Measurements from ENCODE around the gene HLA-A.

HLA-A gene

DNA sequence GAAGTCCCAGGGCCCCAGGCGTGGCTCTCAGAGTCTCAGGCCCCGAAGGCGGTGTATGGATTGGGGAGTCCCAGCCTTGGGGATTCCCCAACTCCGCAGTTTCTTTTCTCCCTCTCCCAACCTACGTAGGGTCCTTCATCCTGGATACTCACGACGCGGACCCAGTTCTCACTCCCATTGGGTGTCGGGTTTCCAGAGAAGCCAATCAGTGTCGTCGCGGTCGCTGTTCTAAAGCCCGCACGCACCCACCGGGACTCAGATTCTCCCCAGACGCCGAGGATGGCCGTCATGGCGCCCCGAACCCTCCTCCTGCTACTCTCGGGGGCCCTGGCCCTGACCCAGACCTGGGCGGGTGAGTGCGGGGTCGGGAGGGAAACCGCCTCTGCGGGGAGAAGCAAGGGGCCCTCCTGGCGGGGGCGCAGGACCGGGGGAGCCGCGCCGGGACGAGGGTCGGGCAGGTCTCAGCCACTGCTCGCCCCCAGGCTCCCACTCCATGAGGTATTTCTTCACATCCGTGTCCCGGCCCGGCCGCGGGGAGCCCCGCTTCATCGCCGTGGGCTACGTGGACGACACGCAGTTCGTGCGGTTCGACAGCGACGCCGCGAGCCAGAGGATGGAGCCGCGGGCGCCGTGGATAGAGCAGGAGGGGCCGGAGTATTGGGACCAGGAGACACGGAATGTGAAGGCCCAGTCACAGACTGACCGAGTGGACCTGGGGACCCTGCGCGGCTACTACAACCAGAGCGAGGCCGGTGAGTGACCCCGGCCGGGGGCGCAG lies at the start of gene HLA-A:
TSS of gene HLA-A (plus strand) at position 258 of the 778 bp plus-strand sequence. CDS start at position 280, 22 bp downstream.
- peak; percentile 82 for DNase-seq (ENCODE audit: low read depth, low spot score)
- H3K27ac ChIP-seq (ENCODE audit: low read length), result no peak within 1 kb of the TSS
- no peaks in the 10 kb centered on the region for H3K27me3 ChIP-seq (ENCODE audit: control insufficient read depth, insufficient read depth, low read length)
- H3K36me3 ChIP-seq (ENCODE audit: control insufficient read depth, insufficient read depth, low read length), result peaks cover 3% of the 10 kb centered on the region; the same call in 1 of the 2 replicates
- WGBS (ENCODE audit: insufficient coverage, insufficient read length), result no CpG with 5 or more reads among the region's 68 CpGs
- no peaks in the 10 kb centered on the region for H3K9me3 ChIP-seq (ENCODE audit: control insufficient read depth, insufficient read depth, low read length)
- peaks cover 1% of the 10 kb centered on the region; the same call in 1 of the 2 replicates for H3K4me1 ChIP-seq (ENCODE audit: control insufficient read depth, insufficient read depth, low read length)
- peak within 1 kb of the TSS; percentile 46; the same call in 1 of the 2 replicates for H3K4me3 ChIP-seq (ENCODE audit: low read length)

GRCh38 chr6:29892696-29893095 lies 49.6 kb upstream of the HLA-A start:
- Histone ChIP-seq H3K4me3 (ENCODE audit: low read length) (no peak overlapping the region), H3K27ac (ENCODE audit: low read length) (no peak overlapping the region), H3K27me3 (ENCODE audit: control insufficient read depth, insufficient read depth, low read length) (no peaks in the 10 kb centered on the region), H3K4me1 (ENCODE audit: control insufficient read depth, insufficient read depth, low read length) (no peaks in the 10 kb centered on the region), H3K36me3 (ENCODE audit: control insufficient read depth, insufficient read depth, low read length) (no peaks in the 10 kb centered on the region), H3K9me3 (ENCODE audit: control insufficient read depth, insufficient read depth, low read length) (no peaks in the 10 kb centered on the region)
- no peak for DNase-seq (ENCODE audit: low read depth, low spot score)

DNA sequence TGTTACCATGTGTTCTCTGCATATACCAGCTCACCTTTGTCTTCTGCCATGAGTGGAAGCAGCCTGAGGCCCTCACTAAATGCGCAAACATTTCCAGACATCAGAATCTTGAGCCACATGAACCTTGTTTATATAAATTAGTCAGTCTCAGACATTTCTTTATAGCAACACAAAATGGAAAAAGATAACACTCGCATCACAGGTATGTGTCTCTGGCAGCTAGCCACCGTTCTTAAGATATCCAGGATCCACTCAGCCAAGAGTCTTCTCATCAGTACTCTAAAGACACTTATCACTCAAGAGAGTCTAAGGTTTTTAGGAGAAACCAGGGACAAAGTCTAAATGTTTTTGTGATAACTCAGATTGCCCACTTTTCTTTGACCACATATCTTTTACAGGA lies 43.1 kb upstream of the HLA-A start:
- Histone ChIP-seq H3K36me3 (ENCODE audit: control insufficient read depth, insufficient read depth, low read length) (no peaks in the 10 kb centered on the region), H3K27me3 (ENCODE audit: control insufficient read depth, insufficient read depth, low read length) (no peaks in the 10 kb centered on the region), H3K4me1 (ENCODE audit: control insufficient read depth, insufficient read depth, low read length) (no peaks in the 10 kb centered on the region), H3K4me3 (ENCODE audit: low read length) (no peak overlapping the region), H3K9me3 (ENCODE audit: control insufficient read depth, insufficient read depth, low read length) (no peaks in the 10 kb centered on the region), H3K27ac (ENCODE audit: low read length) (no peak overlapping the region)
- no peak for DNase-seq (ENCODE audit: low read depth, low spot score)
- no CpG with 5 or more reads among the region's 3 CpGs for WGBS (ENCODE audit: insufficient coverage, insufficient read length)

DNA sequence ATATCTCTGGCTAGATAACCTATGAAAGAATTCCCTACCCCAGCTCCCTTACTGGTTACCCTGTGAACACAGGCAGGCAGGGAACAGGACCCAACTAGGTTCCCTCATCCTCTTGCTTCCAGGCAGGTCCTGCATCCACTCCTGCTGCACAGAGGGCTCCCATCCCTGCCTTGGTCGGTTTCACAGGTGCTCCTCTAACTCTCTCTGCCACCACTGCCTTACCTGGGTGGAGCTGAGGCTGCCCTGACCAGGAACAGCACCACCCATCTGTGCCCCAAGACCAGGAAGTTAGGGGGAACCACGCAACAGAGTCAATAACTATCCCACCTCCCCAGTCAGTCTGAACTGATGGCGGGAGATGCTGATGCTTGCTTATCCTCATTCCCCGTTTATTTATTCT lies 37.0 kb upstream of the HLA-A start:
- Histone ChIP-seq H3K4me3 (ENCODE audit: low read length) (no peak overlapping the region), H3K4me1 (ENCODE audit: control insufficient read depth, insufficient read depth, low read length) (no peaks in the 10 kb centered on the region), H3K9me3 (ENCODE audit: control insufficient read depth, insufficient read depth, low read length) (no peaks in the 10 kb centered on the region), H3K27me3 (ENCODE audit: control insufficient read depth, insufficient read depth, low read length) (no peaks in the 10 kb centered on the region), H3K36me3 (ENCODE audit: control insufficient read depth, insufficient read depth, low read length) (no peaks in the 10 kb centered on the region), H3K27ac (ENCODE audit: low read length) (no peak overlapping the region)
- no peak for DNase-seq (ENCODE audit: low read depth, low spot score)
- WGBS (ENCODE audit: insufficient coverage, insufficient read length), result no CpG with 5 or more reads among the region's 4 CpGs

DNA sequence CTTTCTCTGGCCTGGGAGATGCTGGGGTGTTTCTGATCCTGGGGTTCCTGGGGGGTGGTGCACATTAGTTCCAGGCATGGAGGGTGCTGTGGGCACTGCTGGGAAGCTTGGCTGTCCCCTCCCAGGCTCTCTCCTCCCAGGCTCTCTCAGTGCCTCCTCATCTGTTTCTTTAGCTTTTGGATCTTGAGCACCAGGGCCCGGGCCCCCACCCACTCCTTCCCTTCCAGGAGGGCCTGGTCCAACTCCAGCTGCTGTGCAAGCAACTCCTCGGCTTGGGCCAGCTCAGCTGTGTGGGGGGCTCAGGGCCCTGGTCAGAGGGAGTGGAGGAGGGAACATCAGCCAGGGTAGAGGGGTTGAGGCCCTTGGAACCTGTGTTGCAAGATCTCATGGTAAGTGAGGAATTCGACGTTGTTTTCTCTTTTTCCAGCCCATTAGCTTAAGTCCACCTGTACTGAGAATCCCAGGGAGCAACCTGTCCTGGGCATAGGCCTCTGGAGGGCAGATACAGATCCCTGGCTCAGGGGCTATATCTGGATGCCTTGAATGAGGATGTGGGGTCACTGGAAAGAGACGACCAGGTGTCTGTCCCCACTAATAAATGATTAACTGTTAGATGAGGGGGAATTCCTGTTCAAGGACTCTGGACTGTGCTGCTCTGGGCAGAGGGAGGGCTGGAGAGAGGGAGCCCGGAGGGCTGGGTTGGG lies 34.5 kb upstream of the HLA-A start:
- Histone ChIP-seq H3K36me3 (ENCODE audit: control insufficient read depth, insufficient read depth, low read length) (no peaks in the 10 kb centered on the region), H3K27me3 (ENCODE audit: control insufficient read depth, insufficient read depth, low read length) (no peaks in the 10 kb centered on the region), H3K9me3 (ENCODE audit: control insufficient read depth, insufficient read depth, low read length) (no peaks in the 10 kb centered on the region), H3K4me1 (ENCODE audit: control insufficient read depth, insufficient read depth, low read length) (no peaks in the 10 kb centered on the region), H3K4me3 (ENCODE audit: low read length) (no peak overlapping the region), H3K27ac (ENCODE audit: low read length) (no peak overlapping the region)
- DNase-seq (ENCODE audit: low read depth, low spot score), result no peak
- no CpG with 5 or more reads among the region's 6 CpGs for WGBS (ENCODE audit: insufficient coverage, insufficient read length)

GRCh38 chr6:29908341-29908662 lies 34.0 kb upstream of the HLA-A start:
- WGBS (ENCODE audit: insufficient coverage, insufficient read length), result no CpG with 5 or more reads among the region's 3 CpGs
- Histone ChIP-seq H3K27ac (ENCODE audit: low read length) (no peak overlapping the region), H3K9me3 (ENCODE audit: control insufficient read depth, insufficient read depth, low read length) (no peaks in the 10 kb centered on the region), H3K36me3 (ENCODE audit: control insufficient read depth, insufficient read depth, low read length) (no peaks in the 10 kb centered on the region), H3K27me3 (ENCODE audit: control insufficient read depth, insufficient read depth, low read length) (no peaks in the 10 kb centered on the region), H3K4me1 (ENCODE audit: control insufficient read depth, insufficient read depth, low read length) (no peaks in the 10 kb centered on the region), H3K4me3 (ENCODE audit: low read length) (no peak overlapping the region)
- DNase-seq (ENCODE audit: low read depth, low spot score), result no peak

DNA sequence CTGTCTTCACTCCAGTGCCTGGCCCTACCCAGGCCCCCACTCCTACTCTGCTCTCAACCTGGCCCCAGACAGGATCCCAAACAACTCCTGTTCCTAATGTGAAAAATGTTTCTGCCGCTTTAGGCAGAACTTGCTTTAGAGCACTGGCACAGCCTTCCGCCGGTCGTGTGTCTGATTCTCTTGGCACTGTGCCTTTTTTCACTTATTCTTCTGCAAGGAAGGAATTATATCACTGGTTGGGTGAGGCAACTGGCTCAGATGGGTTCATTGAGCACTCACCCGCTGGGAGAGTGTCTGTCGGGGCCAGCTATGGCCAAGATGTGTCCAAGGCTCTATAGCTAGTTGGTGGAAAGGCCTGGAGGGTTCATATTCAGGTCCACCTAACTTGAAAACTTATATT lies 33.6 kb upstream of the HLA-A start:
- no peak for DNase-seq (ENCODE audit: low read depth, low spot score)
- Histone ChIP-seq H3K4me1 (ENCODE audit: control insufficient read depth, insufficient read depth, low read length) (no peaks in the 10 kb centered on the region), H3K9me3 (ENCODE audit: control insufficient read depth, insufficient read depth, low read length) (no peaks in the 10 kb centered on the region), H3K27ac (ENCODE audit: low read length) (no peak overlapping the region), H3K4me3 (ENCODE audit: low read length) (no peak overlapping the region), H3K36me3 (ENCODE audit: control insufficient read depth, insufficient read depth, low read length) (no peaks in the 10 kb centered on the region), H3K27me3 (ENCODE audit: control insufficient read depth, insufficient read depth, low read length) (no peaks in the 10 kb centered on the region)
- WGBS (ENCODE audit: insufficient coverage, insufficient read length), result no CpG with 5 or more reads among the region's 6 CpGs

DNA sequence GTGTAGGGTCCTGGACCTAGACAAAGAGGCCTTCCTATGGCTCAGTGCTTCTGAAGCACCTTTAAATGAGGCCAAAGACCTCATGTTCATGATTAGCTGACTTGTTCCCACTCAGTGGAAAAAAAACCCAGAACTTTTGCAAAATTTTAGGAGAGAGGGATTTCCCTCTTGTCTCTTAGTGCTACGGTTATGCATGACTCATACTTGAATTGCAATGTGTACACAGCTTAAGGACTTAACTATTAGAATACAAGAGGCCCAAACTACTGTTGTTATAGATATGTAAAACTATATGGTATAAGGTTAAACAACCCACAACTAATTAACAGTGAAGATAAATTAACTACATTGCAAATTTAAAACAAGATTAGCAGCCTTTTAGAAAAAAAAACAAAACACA lies 32.3 kb upstream of the HLA-A start:
- no peak overlapping the region for H3K4me3 ChIP-seq (ENCODE audit: low read length)
- H3K4me1 ChIP-seq (ENCODE audit: control insufficient read depth, insufficient read depth, low read length), result no peaks in the 10 kb centered on the region
- no peak overlapping the region for H3K27ac ChIP-seq (ENCODE audit: low read length)
- H3K27me3 ChIP-seq (ENCODE audit: control insufficient read depth, insufficient read depth, low read length), result no peaks in the 10 kb centered on the region
- DNase-seq (ENCODE audit: low read depth, low spot score), result no peak
- H3K36me3 ChIP-seq (ENCODE audit: control insufficient read depth, insufficient read depth, low read length), result no peaks in the 10 kb centered on the region
- no peaks in the 10 kb centered on the region for H3K9me3 ChIP-seq (ENCODE audit: control insufficient read depth, insufficient read depth, low read length)
- no CpG with 5 or more reads among the region's 1 CpG for WGBS (ENCODE audit: insufficient coverage, insufficient read length)

DNA sequence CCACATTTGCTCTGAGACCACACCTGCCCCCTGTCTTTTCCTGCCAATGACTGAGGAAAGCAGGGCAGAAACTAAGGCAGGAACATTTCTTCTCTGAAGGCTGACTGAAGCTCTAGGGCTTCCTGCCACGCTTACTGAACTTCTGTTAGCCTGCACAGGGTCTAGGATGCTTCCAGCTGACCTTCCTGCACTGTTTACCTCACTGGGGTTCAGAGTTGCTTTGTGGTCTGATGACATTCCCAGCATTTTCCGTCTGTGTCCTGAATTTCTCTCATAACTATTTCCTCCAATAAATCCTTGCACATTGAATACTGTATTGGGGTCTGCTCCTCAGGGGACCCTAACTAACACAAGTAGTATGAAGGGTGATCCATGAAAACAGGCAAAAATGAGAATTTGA lies 29.5 kb upstream of the HLA-A start:
- no peaks in the 10 kb centered on the region for H3K4me1 ChIP-seq (ENCODE audit: control insufficient read depth, insufficient read depth, low read length)
- no peaks in the 10 kb centered on the region for H3K27me3 ChIP-seq (ENCODE audit: control insufficient read depth, insufficient read depth, low read length)
- H3K4me3 ChIP-seq (ENCODE audit: low read length), result no peak overlapping the region
- no peak overlapping the region for H3K27ac ChIP-seq (ENCODE audit: low read length)
- no peaks in the 10 kb centered on the region for H3K9me3 ChIP-seq (ENCODE audit: control insufficient read depth, insufficient read depth, low read length)
- WGBS (ENCODE audit: insufficient coverage, insufficient read length), result no CpG with 5 or more reads among the region's 2 CpGs
- H3K36me3 ChIP-seq (ENCODE audit: control insufficient read depth, insufficient read depth, low read length), result no peaks in the 10 kb centered on the region
- no peak for DNase-seq (ENCODE audit: low read depth, low spot score)

- no peaks in the 10 kb centered on the region for H3K9me3 ChIP-seq (ENCODE audit: control insufficient read depth, insufficient read depth, low read length)
- no CpG with 5 or more reads among the region's 1 CpG for WGBS (ENCODE audit: insufficient coverage, insufficient read length)
- DNase-seq (ENCODE audit: low read depth, low spot score), result no peak
- no peak overlapping the region for H3K4me3 ChIP-seq (ENCODE audit: low read length)
- no peaks in the 10 kb centered on the region for H3K27me3 ChIP-seq (ENCODE audit: control insufficient read depth, insufficient read depth, low read length)
- H3K4me1 ChIP-seq (ENCODE audit: control insufficient read depth, insufficient read depth, low read length), result no peaks in the 10 kb centered on the region
- H3K36me3 ChIP-seq (ENCODE audit: control insufficient read depth, insufficient read depth, low read length), result no peaks in the 10 kb centered on the region
- no peak overlapping the region for H3K27ac ChIP-seq (ENCODE audit: low read length)
These were observed 25.6 kb upstream of the HLA-A start for GRCh38 chr6:29916741-29917140.

GRCh38 chr6:29917857-29918256 lies 24.5 kb upstream of the HLA-A start:
- no peaks in the 10 kb centered on the region for H3K4me1 ChIP-seq (ENCODE audit: control insufficient read depth, insufficient read depth, low read length)
- H3K4me3 ChIP-seq (ENCODE audit: low read length), result no peak overlapping the region
- no peaks in the 10 kb centered on the region for H3K36me3 ChIP-seq (ENCODE audit: control insufficient read depth, insufficient read depth, low read length)
- H3K9me3 ChIP-seq (ENCODE audit: control insufficient read depth, insufficient read depth, low read length), result no peaks in the 10 kb centered on the region
- no CpG with 5 or more reads among the region's 2 CpGs for WGBS (ENCODE audit: insufficient coverage, insufficient read length)
- H3K27me3 ChIP-seq (ENCODE audit: control insufficient read depth, insufficient read depth, low read length), result no peaks in the 10 kb centered on the region
- no peak overlapping the region for H3K27ac ChIP-seq (ENCODE audit: low read length)
- no peak for DNase-seq (ENCODE audit: low read depth, low spot score)
